K562 (cell line): ENCODE data around the gene LRRC41. TPM values are rescaled to one million over a fixed set of nuclear protein-coding genes. Genes with fewer than 3 reads are reported as not detected.
A peak's percentile ranks its signal among the peaks of the same experiment; 100 is the strongest.

Source experiments
- CAMTA2 ChIP-seq: fragments of 250-450 bp; sonication (Bioruptor Pico); conservative IDR thresholded peaks from 2 replicates; pipeline ENCODE4 v1.5.1; 2022
- FOXA1 ChIP-seq: fragments of 450-650 bp; IDR thresholded peaks from 2 replicates; pipeline ENCODE4 v1.6.1; 2016; ENCODE audit warnings: mild to moderate bottlenecking, borderline replicate concordance
- FUS ChIP-seq: fragments of 200-400 bp; formaldehyde crosslinking; optimal IDR thresholded peaks from 2 replicates; pipeline ENCODE3; 2017; ENCODE audit warnings: low read depth, low read length
- GATA2 ChIP-seq: sonication (generic); formaldehyde crosslinking; IDR thresholded peaks from 2 replicates; pipeline ENCODE4 v1.4.0; 2020; ENCODE audit warnings: mild to moderate bottlenecking, missing genetic modification reagents
- NONO ChIP-seq, 2 experiments: fragments of 200-400 bp in 1 of 2; fragments of 450-650 bp in 1 of 2; formaldehyde crosslinking in 1 of 2; IDR thresholded peaks; 2 replicates each; pipeline ENCODE4 v1.6.1; 2017; ENCODE audit warnings: low read depth in 2 of 2, mild to moderate bottlenecking in 2 of 2, moderate library complexity in 2 of 2, low read length in 1 of 2
- RBBP5 ChIP-seq: fragments of 200-600 bp; sonication (generic); IDR thresholded peaks from 2 replicates; pipeline ENCODE4 v1.6.1; 2012; ENCODE audit warnings: borderline replicate concordance, mild to moderate bottlenecking, low read length, control low read depth, inconsistent platforms; ENCODE audit not compliant: insufficient read depth, poor library complexity, severe bottlenecking
- SMC3 ChIP-seq: conservative IDR thresholded peaks from 2 replicates; pipeline ENCODE4 v1.6.1; 2011; ENCODE audit warnings: low read depth, low read length, improper control_type of control experiment; ENCODE audit not compliant: insufficient read depth
- THRAP3 ChIP-seq: fragments of 450-650 bp; IDR thresholded peaks from 2 replicates; pipeline ENCODE4 v1.6.1; 2016; ENCODE audit warnings: mild to moderate bottlenecking, inconsistent platforms, borderline replicate concordance
- ZFP1 ChIP-seq: fragments of 450-650 bp; formaldehyde crosslinking; IDR thresholded peaks from 2 replicates; pipeline ENCODE4 v1.4.0; 2020; ENCODE audit warnings: mild to moderate bottlenecking, mixed read lengths
- ZFP30 ChIP-seq: fragments of 250-450 bp; sonication (Bioruptor Pico); IDR thresholded peaks from 2 replicates; pipeline ENCODE4 v1.8.0; 2022; ENCODE audit warnings: moderate library complexity, mild to moderate bottlenecking, inconsistent platforms, borderline replicate concordance
- ZNF668 ChIP-seq: fragments of 250-450 bp; sonication (Bioruptor Pico); IDR thresholded peaks from 2 replicates; pipeline ENCODE4 v1.8.0; 2022; ENCODE audit warnings: mild to moderate bottlenecking, inconsistent platforms
- ZNF717 ChIP-seq: fragments of 250-450 bp; sonication (Bioruptor Pico); IDR thresholded peaks from 2 replicates; pipeline ENCODE4 v1.5.0; 2021
- ZZZ3 ChIP-seq: fragments of 450-650 bp; IDR thresholded peaks from 2 replicates; pipeline ENCODE4 v1.6.1; 2016; ENCODE audit warnings: antibody characterized with exemption, mild to moderate bottlenecking, moderate library complexity
- polyA plus RNA-seq, 8 experiments: library from polyadenylated mRNA; depleted of rRNA in 4 of 8; stranded (reverse) in 5 of 8; unstranded in 3 of 8; fragments of >200 nt; fragmentation: Nextera tagmentation in 2 of 8; fragmentation: Illumina TruSeq in 1 of 8; extraction: Ambion mirVana in 2 of 8; extraction: Trizol in 1 of 8; gene quantifications; 2 replicates each; pipeline versions ENCODE4 v1.2.1 to v1.2.3, GENCODE V29; 2011 to 2014; ENCODE audit warnings: inconsistent platforms in 1 of 8, missing spikeins in 1 of 8
- total RNA-seq, 7 experiments: library from RNA; depleted of rRNA in 6 of 7; stranded (reverse); fragments of >200 nt in 6 of 7; fragmentation: Illumina TruSeq in 2 of 7; extraction: Trizol in 2 of 7; gene quantifications; 2 replicates each; pipeline versions ENCODE4 v1.2.1 to v1.2.3, GENCODE V29; 2011 to 2021; ENCODE audit warnings: low replicate concordance in 1 of 7
- TF ChIP-seq, protein P1 (sequence below): fragments of 250-450 bp; sonication (Bioruptor Pico); IDR thresholded peaks from 2 replicates; pipeline ENCODE4 v1.4.0; 2020; ENCODE audit warnings: mild to moderate bottlenecking, moderate library complexity
- TF ChIP-seq, protein P2 (sequence below), 2 experiments: fragments of 450-650 bp; IDR thresholded peaks; 2 replicates each; pipeline ENCODE4 v1.6.1; 2018; ENCODE audit warnings: mild to moderate bottlenecking in 2 of 2, low read depth in 1 of 2; ENCODE audit not compliant: partially characterized antibody in 2 of 2
- TF ChIP-seq, protein P3 (sequence below): fragments of 250-450 bp; sonication (Bioruptor Pico); IDR thresholded peaks from 2 replicates; pipeline ENCODE4 v1.5.0; 2021
- TF ChIP-seq, protein P4 (sequence below): fragments of 250-450 bp; sonication (Bioruptor Pico); IDR thresholded peaks from 2 replicates; pipeline ENCODE4 v1.5.0; 2021; ENCODE audit warnings: mild to moderate bottlenecking, moderate library complexity

The LRRC41 gene
- total and polyA plus RNA-seq, 9 of the 15 experiments (the other 6 are each of a cell fraction or from before 2014, with no cell fraction given): 10.5 to 64.7 (median 44.2) TPM

DNA sequence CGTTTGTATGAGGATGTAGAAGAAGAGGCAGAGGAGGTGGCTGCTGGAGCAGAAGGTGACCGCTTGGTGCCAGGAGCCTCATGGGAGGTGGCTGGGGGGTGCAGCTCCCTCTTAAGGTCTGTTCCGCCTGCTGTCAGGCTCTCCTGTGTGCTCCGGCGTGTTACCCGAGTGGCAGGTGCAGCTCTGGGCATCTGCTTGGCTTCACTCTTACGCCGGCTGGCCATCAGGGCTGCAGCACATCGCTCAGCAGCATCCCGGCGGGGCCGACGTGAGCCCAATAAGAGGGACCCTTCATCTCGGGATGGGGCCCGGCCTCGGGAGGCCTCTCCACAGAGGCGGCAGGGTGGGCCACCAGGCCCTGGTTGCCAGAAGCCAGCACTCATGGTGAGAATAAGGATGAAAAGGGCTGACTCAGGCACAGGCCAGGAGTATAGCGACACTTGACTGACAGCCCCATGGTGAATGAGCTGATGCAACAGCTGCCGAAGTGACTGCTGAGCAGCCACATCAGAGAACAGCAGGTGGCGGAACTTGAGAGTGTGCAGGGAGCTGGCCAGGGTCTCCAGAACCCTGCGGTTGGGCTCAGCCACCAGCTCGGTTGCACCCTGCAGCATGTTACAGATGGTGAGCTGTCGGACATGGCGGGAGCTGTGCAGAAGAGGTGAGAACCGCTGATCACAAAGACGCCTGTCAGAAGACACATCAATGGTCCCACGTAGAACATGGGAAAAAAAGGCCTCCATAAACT lies 17.5 kb downstream of the LRRC41 start (continued):
- no peak for TF ChIP-seq FUS
- no peak for TF ChIP-seq GATA2 (CRISPR knock-in tag)
- TF ChIP-seq SMC3: no peak
- TF ChIP-seq NONO (IDR thresholded peaks at IDR 0.05; ENCODE audit: low read depth in 2 of 2, low read length in 1 of 2): 0 out of 4 replicates have a peak, but pooled peaks of 1 of the 2 experiments have one; percentile 21
- 0 out of 2 replicates have a peak, but pooled peaks have one; percentile 40 for TF ChIP-seq THRAP3
- no peak for TF ChIP-seq ZFP1 (CRISPR knock-in tag)
- TF ChIP-seq ZFP30 (CRISPR knock-in tag): no peak
- TF ChIP-seq, protein P1, sequence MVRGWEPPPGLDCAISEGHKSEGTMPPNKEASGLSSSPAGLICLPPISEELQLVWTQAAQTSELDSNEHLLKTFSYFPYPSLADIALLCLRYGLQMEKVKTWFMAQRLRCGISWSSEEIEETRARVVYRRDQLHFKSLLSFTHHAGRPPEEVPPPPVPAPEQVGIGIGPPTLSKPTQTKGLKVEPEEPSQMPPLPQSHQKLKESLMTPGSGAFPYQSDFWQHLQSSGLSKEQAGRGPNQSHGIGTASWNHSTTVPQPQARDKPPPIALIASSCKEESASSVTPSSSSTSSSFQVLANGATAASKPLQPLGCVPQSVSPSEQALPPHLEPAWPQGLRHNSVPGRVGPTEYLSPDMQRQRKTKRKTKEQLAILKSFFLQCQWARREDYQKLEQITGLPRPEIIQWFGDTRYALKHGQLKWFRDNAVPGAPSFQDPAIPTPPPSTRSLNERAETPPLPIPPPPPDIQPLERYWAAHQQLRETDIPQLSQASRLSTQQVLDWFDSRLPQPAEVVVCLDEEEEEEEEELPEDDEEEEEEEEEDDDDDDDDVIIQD: no peak
- no peak for TF ChIP-seq FOXA1
- no peak for TF ChIP-seq CAMTA2 (CRISPR knock-in tag)
- no peak for TF ChIP-seq ZNF717 (CRISPR knock-in tag)
- TF ChIP-seq, protein P2, sequence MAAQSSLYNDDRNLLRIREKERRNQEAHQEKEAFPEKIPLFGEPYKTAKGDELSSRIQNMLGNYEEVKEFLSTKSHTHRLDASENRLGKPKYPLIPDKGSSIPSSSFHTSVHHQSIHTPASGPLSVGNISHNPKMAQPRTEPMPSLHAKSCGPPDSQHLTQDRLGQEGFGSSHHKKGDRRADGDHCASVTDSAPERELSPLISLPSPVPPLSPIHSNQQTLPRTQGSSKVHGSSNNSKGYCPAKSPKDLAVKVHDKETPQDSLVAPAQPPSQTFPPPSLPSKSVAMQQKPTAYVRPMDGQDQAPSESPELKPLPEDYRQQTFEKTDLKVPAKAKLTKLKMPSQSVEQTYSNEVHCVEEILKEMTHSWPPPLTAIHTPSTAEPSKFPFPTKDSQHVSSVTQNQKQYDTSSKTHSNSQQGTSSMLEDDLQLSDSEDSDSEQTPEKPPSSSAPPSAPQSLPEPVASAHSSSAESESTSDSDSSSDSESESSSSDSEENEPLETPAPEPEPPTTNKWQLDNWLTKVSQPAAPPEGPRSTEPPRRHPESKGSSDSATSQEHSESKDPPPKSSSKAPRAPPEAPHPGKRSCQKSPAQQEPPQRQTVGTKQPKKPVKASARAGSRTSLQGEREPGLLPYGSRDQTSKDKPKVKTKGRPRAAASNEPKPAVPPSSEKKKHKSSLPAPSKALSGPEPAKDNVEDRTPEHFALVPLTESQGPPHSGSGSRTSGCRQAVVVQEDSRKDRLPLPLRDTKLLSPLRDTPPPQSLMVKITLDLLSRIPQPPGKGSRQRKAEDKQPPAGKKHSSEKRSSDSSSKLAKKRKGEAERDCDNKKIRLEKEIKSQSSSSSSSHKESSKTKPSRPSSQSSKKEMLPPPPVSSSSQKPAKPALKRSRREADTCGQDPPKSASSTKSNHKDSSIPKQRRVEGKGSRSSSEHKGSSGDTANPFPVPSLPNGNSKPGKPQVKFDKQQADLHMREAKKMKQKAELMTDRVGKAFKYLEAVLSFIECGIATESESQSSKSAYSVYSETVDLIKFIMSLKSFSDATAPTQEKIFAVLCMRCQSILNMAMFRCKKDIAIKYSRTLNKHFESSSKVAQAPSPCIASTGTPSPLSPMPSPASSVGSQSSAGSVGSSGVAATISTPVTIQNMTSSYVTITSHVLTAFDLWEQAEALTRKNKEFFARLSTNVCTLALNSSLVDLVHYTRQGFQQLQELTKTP (IDR thresholded peaks at IDR 0.05; ENCODE audit: low read depth in 1 of 2, partially characterized antibody in 2 of 2): no peak
- no peak for TF ChIP-seq RBBP5
- TF ChIP-seq, protein P3, sequence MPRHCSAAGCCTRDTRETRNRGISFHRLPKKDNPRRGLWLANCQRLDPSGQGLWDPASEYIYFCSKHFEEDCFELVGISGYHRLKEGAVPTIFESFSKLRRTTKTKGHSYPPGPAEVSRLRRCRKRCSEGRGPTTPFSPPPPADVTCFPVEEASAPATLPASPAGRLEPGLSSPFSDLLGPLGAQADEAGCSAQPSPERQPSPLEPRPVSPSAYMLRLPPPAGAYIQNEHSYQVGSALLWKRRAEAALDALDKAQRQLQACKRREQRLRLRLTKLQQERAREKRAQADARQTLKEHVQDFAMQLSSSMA (CRISPR knock-in tag): 0 out of 2 replicates have a peak, but pooled peaks have one; percentile 13
- peak; percentile 55; the same call in 1 of the 2 replicates for TF ChIP-seq ZNF668 (CRISPR knock-in tag)
- TF ChIP-seq, protein P4, sequence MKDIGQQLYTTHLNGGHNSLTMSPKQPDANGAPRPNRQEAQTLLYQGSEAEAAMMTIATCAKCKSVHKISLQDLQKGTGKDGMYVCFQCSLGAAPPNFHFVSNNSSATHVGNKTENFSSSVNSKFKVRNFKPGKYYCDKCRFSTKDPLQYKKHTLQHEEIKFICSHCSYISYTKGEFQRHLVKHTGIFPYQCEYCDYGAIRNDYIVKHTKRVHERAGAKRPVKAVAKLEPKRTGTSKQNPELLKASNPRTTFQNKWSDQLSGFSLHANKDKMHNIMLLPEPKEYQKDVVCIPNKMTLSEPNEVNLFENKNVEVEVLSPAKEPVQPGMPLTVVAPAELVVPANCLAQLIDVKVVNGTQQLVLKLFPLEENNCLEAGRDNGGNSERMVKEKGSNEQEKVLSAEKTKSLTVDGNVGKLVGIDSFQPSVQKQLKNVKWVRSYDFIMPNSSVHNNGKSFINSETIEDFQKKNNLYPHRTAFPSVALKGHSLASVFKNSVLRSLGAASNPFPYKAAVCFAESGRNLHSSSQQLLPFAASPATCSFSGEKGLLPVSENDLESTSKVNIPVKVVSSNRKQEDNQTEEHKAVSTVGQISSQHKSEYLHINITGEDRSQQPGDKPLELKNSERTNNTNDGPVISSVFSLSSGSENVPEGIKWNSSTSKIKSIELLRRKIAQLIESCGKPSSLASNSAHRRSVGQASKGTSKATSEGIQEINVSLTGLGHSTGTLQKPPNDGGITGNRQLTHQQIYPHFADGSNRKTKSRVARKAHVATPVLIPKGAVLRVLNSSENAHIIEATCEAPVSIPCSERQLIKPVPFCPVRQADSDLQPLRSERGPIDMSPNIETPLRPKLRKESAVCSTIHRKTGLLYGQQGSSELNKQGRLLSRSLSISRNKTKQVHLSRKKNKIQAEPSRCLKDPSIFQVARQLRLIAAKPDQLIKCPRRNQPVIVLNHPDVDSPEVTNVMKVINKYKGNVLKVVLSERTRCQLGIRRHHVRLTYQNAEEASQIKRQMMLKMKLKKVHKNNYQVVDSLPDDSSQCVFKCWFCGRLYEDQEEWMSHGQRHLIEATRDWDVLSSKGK: no peak
- TF ChIP-seq ZZZ3: no peak
